Stimulated activated memory B cell treated with anti-CD40 and anti-IgM and Interleukin-4, amounts not matched to agents 10 μg/mL and 1 μg/mL and 100 μg/mL, for 72 hours (primary cell): ENCODE measurements around the gene ADGRB3.
A peak's percentile ranks its signal among the peaks of the same experiment; 100 is the strongest.

ENCODE experiments used
- ATAC-seq: fragments of 150-1000 bp; cut with Tn5 transposase; 2 replicates; pipeline ENCODE4 v1.10.0; 2021
- H3K27ac Mint-ChIP-seq: one replicate; pipeline ENCODE4 v1.8.0; 2022; ENCODE audit warnings: mild to moderate bottlenecking, mixed read lengths
- H3K27me3 Mint-ChIP-seq: one replicate; pipeline ENCODE4 v1.8.0; 2022; ENCODE audit warnings: mixed read lengths
- H3K36me3 Mint-ChIP-seq: one replicate; pipeline ENCODE4 v1.8.0; 2022; ENCODE audit warnings: mixed read lengths
- H3K4me1 Mint-ChIP-seq: one replicate; pipeline ENCODE4 v1.8.0; 2022; ENCODE audit warnings: mixed read lengths
- H3K4me3 Mint-ChIP-seq: one replicate; pipeline ENCODE4 v1.8.0; 2022; ENCODE audit warnings: mild to moderate bottlenecking, moderate library complexity, mixed read lengths
- H3K9me3 Mint-ChIP-seq: one replicate; pipeline ENCODE4 v1.8.0; 2022; ENCODE audit warnings: mixed read lengths

Gene ADGRB3

GRCh38 chr6:68634726-68635411 is at the start of gene ADGRB3:
Gene ADGRB3 (plus strand): TSS chr6:68635282. CDS start chr6:68638676, 3,394 bp downstream.
- H3K9me3 Mint-ChIP-seq: no peaks in the 10 kb centered on the region
- no peaks in the 10 kb centered on the region for H3K36me3 Mint-ChIP-seq
- peaks cover 62% of the 10 kb centered on the region for H3K27me3 Mint-ChIP-seq
- no peak within 1 kb of the TSS for H3K27ac Mint-ChIP-seq
- peaks cover 28% of the 10 kb centered on the region for H3K4me1 Mint-ChIP-seq
- ATAC-seq: peak; percentile 76
- peak within 1 kb of the TSS; percentile 81 for H3K4me3 Mint-ChIP-seq

DNA sequence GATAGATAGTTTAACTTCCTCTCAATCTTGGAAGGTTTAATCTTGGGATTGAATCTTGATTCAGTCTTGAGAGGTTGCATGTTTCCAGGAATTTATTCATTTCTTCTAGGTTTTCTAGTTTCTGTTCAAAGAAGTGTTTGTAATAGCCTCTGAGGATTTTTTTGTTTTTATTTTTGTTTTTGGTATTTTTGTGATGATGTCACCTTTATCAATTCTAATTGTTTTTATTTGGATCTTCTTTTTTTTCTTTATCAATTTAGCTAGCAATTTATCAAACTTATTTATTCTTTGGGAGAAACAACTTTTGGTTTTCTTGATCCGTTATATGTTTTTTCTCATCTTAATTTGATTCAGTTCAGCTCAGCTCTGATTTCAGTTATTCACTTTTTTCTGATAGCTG is 41.5 kb upstream of the ADGRB3 start:
- H3K9me3 Mint-ChIP-seq: peaks cover 9% of the 10 kb centered on the region
- H3K36me3 Mint-ChIP-seq: no peaks in the 10 kb centered on the region
- no peak for ATAC-seq

DNA sequence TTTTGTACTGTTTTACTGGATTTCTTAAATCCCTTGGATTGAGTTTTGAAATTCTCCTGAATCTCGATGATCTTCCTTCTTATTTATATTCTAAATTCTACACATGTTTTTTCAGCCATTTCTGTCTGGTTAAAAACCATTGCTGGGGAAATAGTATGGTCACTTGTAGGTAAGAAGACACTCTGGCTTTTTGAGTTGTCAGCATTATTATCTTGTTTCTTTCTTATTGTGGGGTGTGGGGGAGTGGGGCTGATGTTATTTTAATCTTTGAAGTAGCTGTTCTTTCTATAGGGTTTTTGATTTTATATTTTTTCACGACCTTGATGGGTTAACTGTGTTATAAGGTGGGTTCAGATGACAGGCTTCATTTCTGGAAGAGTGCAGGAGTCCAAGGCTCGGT is 37.4 kb upstream of the ADGRB3 start:
- Mint-ChIP-seq H3K4me3 (no peak overlapping the region), H3K4me1 (no peaks in the 10 kb centered on the region), H3K27me3 (no peaks in the 10 kb centered on the region), H3K9me3 (no peaks in the 10 kb centered on the region), H3K27ac (no peak overlapping the region), H3K36me3 (no peaks in the 10 kb centered on the region)
- no peak for ATAC-seq

More for the DNA sequence above, 41.5 kb upstream of the ADGRB3 start:
- H3K27me3 Mint-ChIP-seq: no peaks in the 10 kb centered on the region
- H3K4me3 Mint-ChIP-seq: no peak overlapping the region
- no peaks in the 10 kb centered on the region for H3K4me1 Mint-ChIP-seq
- no peak overlapping the region for H3K27ac Mint-ChIP-seq

DNA sequence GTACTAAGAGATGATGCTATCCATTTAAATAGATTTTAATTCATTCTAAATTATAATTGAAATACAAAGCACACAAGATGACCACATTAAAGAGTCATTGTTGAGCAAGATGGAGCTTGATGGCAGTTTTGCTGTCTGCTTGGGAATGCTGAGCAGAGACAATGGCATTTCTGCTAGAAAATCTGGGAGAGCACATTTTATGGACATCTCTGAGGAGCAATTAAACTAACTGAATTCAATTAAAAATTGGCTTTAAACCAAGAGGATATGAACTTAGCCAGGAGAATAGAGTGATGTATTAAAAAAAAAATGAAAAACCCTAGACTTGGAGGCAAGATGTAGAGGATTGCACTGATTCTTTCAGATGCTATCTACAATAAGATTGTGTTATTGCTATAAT is 19.1 kb upstream of the ADGRB3 start:
- Mint-ChIP-seq H3K27ac (no peak overlapping the region), H3K4me3 (no peak overlapping the region), H3K4me1 (no peaks in the 10 kb centered on the region), H3K9me3 (no peaks in the 10 kb centered on the region), H3K36me3 (no peaks in the 10 kb centered on the region), H3K27me3 (no peaks in the 10 kb centered on the region)
- ATAC-seq: no peak

- Mint-ChIP-seq H3K4me3 (no peak overlapping the region), H3K4me1 (no peaks in the 10 kb centered on the region), H3K36me3 (no peaks in the 10 kb centered on the region), H3K9me3 (peaks cover 3% of the 10 kb centered on the region), H3K27ac (no peak overlapping the region), H3K27me3 (peaks cover 8% of the 10 kb centered on the region)
- ATAC-seq: no peak
Observed at GRCh38 chr6:68625998-68626397, 9.1 kb upstream of the ADGRB3 start.

DNA sequence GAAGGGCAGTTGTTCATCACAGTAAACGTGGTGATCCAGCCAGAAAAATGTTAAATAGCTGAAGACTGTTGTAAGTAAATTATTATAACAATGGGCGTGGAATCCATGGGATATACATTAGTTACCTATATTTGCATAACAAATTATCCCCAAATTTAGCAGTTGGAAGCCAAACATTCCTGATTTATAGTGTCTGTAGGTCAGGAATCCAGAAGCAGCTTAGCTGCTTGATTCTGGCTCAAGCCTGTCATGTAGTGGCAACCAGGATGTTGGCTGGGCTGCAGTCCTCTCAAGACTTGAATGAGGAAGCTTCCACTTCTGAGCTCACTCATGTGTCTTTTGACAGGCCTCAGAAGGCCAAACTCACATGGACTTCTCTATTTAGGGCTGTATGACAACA is 6.9 kb upstream of the ADGRB3 start:
- no peaks in the 10 kb centered on the region for H3K36me3 Mint-ChIP-seq
- peaks cover 9% of the 10 kb centered on the region for H3K27me3 Mint-ChIP-seq
- peaks cover 3% of the 10 kb centered on the region for H3K9me3 Mint-ChIP-seq
- H3K4me1 Mint-ChIP-seq: no peaks in the 10 kb centered on the region
- no peak overlapping the region for H3K27ac Mint-ChIP-seq
- ATAC-seq: no peak
- no peak overlapping the region for H3K4me3 Mint-ChIP-seq

- Mint-ChIP-seq H3K27ac (no peak overlapping the region), H3K4me3 (no peak overlapping the region), H3K27me3 (peaks cover 47% of the 10 kb centered on the region), H3K36me3 (no peaks in the 10 kb centered on the region), H3K9me3 (peaks cover 3% of the 10 kb centered on the region), H3K4me1 (peaks cover 28% of the 10 kb centered on the region)
- ATAC-seq: no peak
Observed at GRCh38 chr6:68632734-68633133, 2.3 kb upstream of the ADGRB3 start.

GRCh38 chr6:68633281-68633971 is 1.7 kb upstream of the ADGRB3 start:
- Mint-ChIP-seq H3K27ac (no peak overlapping the region), H3K4me3 (no peak overlapping the region), H3K36me3 (no peaks in the 10 kb centered on the region), H3K9me3 (peaks cover 3% of the 10 kb centered on the region), H3K27me3 (peaks cover 51% of the 10 kb centered on the region), H3K4me1 (peaks cover 28% of the 10 kb centered on the region)
- no peak for ATAC-seq

DNA sequence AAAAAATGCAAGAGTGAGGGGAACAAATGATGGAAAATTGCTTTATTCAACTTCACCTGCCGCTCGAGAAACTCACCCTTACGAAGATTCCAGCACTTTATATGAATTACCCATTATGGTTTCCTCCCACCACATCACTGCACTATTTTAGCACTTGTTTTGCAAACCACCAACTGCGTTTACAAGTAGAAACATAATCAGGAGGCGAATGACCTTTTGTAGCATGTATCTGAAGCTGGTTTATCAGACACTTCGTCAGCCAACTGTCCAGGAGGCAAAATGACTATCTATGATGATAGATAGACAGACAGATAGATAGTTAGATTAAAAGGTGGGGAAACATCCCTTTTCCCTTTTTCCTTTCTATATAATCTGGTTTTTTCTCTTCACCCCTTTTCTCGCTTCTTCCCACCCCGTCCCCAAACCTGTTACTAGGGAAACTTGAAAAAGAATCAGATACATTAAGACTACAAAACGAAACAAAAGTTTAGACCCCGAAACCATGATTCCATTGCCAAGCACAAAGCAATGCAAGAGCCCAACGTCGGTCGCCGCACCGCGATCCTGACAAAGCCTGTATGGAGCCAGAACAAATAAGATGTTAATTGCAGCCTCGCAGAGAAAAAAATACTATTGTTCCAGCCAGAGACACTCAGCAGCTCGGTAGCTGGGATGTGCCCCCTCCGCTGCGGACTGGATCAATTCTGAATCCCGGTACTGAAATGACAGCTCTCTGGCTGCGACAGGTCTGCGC is 933 bp upstream of the ADGRB3 start:
- Mint-ChIP-seq H3K36me3 (no peaks in the 10 kb centered on the region), H3K4me3 (peak overlapping the region; percentile 81), H3K27ac (no peak overlapping the region), H3K9me3 (no peaks in the 10 kb centered on the region), H3K4me1 (peaks cover 28% of the 10 kb centered on the region), H3K27me3 (peaks cover 55% of the 10 kb centered on the region)
- peak; percentile 42 for ATAC-seq

GRCh38 chr6:68635412-68635705 is 277 bp downstream of the ADGRB3 start:
- Mint-ChIP-seq H3K27me3 (peaks cover 67% of the 10 kb centered on the region), H3K27ac (no peak overlapping the region), H3K9me3 (no peaks in the 10 kb centered on the region), H3K4me1 (peaks cover 28% of the 10 kb centered on the region), H3K36me3 (no peaks in the 10 kb centered on the region), H3K4me3 (peak overlapping the region; percentile 81)
- ATAC-seq: peak; percentile 5

DNA sequence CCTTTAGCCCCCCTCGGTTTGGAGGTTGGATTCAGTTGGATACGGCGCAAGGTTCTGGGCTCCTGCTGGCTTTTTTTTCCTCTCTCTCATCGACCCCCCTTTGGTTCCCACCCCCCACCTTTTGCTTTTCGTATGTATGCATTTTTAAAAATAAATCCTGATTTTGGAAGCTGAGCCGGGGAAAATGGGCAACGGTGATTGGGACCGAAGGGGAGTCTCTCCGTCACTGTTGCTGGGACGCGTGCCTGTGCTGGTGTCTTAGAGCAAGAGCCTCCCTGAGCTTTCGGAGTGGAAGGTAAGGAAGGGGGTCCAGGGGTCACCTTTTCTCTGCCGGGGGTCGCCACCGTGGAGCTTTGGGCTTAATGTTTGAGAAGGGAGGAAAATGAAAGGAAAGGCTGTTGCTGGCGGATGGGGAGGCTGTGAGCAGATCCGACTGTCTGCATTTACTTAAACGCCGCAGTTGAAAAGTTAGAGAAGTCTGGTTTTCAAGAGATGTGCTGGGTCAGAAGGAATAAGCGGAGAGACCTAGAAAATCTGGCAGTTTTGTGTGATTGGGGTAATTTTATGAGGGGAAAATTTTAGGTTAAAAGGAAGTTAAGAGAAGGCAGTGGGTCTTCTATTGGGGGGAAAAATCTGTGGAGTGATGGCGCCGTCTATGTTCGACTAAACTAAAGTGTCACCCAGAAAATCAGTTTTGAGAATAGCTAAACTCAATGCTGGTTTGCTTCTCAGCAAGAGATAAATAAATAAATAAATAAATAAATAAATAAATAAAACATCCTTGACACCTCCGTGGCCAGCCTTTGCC is 828 bp downstream of the ADGRB3 start:
- peaks cover 69% of the 10 kb centered on the region for H3K27me3 Mint-ChIP-seq
- no peak for ATAC-seq
- H3K27ac Mint-ChIP-seq: no peak overlapping the region
- H3K4me3 Mint-ChIP-seq: peak overlapping the region; percentile 81
- H3K4me1 Mint-ChIP-seq: peaks cover 28% of the 10 kb centered on the region
- H3K9me3 Mint-ChIP-seq: no peaks in the 10 kb centered on the region
- H3K36me3 Mint-ChIP-seq: no peaks in the 10 kb centered on the region

GRCh38 chr6:68636666-68637065 is 1.6 kb downstream of the ADGRB3 start:
- Mint-ChIP-seq H3K4me3 (no peak overlapping the region), H3K9me3 (no peaks in the 10 kb centered on the region), H3K4me1 (peaks cover 28% of the 10 kb centered on the region), H3K27ac (no peak overlapping the region), H3K27me3 (peaks cover 69% of the 10 kb centered on the region), H3K36me3 (no peaks in the 10 kb centered on the region)
- ATAC-seq: no peak

DNA sequence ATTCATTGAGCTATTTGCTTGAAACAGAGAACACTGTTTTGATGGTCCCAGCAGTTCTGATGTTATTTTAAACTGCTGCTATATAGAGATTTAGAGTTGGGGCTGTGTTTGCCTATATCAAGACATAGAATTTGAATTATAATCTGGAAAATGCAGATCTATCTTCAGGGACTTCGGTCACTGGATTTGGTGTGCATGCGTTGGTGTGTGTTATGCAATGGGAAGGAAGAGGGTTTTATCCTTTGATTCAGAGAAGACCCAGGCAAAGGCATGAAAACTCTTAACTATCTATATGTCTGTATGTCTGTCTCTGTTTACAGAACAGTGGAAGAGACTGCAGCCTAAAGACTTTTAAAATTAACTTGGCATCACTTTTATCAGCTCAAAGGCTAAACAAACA is 2.0 kb downstream of the ADGRB3 start:
- H3K27ac Mint-ChIP-seq: no peak overlapping the region
- no peaks in the 10 kb centered on the region for H3K9me3 Mint-ChIP-seq
- H3K27me3 Mint-ChIP-seq: peaks cover 69% of the 10 kb centered on the region
- no peaks in the 10 kb centered on the region for H3K36me3 Mint-ChIP-seq
- peaks cover 28% of the 10 kb centered on the region for H3K4me1 Mint-ChIP-seq
- no peak for ATAC-seq
- no peak overlapping the region for H3K4me3 Mint-ChIP-seq

- H3K27me3 Mint-ChIP-seq: peaks cover 69% of the 10 kb centered on the region
- no peak overlapping the region for H3K27ac Mint-ChIP-seq
- H3K4me1 Mint-ChIP-seq: peaks cover 28% of the 10 kb centered on the region
- H3K9me3 Mint-ChIP-seq: no peaks in the 10 kb centered on the region
- H3K4me3 Mint-ChIP-seq: no peak overlapping the region
- H3K36me3 Mint-ChIP-seq: no peaks in the 10 kb centered on the region
- no peak for ATAC-seq
Observed at GRCh38 chr6:68637782-68638181, 2.7 kb downstream of the ADGRB3 start.

GRCh38 chr6:68638230-68638900 is 3.3 kb downstream of the ADGRB3 start:
- no peak for ATAC-seq
- H3K27ac Mint-ChIP-seq: no peak overlapping the region
- H3K27me3 Mint-ChIP-seq: peaks cover 66% of the 10 kb centered on the region
- no peaks in the 10 kb centered on the region for H3K9me3 Mint-ChIP-seq
- H3K4me1 Mint-ChIP-seq: peaks cover 28% of the 10 kb centered on the region
- H3K4me3 Mint-ChIP-seq: no peak overlapping the region
- no peaks in the 10 kb centered on the region for H3K36me3 Mint-ChIP-seq
